RWPE2 (cell line): ENCODE data around the gene SACM1L.

Experiments
- ATAC-seq: fragments of 200-7000 bp; cut with Tn5 transposase; 3 replicates; pipeline ENCODE4 v1.9.1; 2021; ENCODE audit warnings: low read depth
- DNase-seq: peaks from one replicate; pipeline ENCODE4 v3.0.0-alpha.2; 2020; ENCODE audit warnings: low spot score
- H3K27ac ChIP-seq: fragments of 450-650 bp; 2 replicates; pipeline ENCODE4 v1.5.1; 2017; ENCODE audit warnings: mild to moderate bottlenecking; ENCODE audit not compliant: poor library complexity, severe bottlenecking
- H3K27me3 ChIP-seq: fragments of 250-450 bp; sonication (Bioruptor Pico); 2 replicates; pipeline ENCODE4 v1.5.1; 2021; ENCODE audit warnings: mild to moderate bottlenecking, moderate library complexity; ENCODE audit not compliant: insufficient read depth, poor library complexity, severe bottlenecking
- H3K36me3 ChIP-seq: fragments of 250-450 bp; sonication (Bioruptor Pico); 2 replicates; pipeline ENCODE4 v1.5.1; 2020; ENCODE audit warnings: low read depth, mild to moderate bottlenecking, moderate library complexity
- H3K4me1 ChIP-seq: fragments of 250-450 bp; sonication (Bioruptor Pico); 2 replicates; pipeline ENCODE4 v1.5.1; 2021; ENCODE audit warnings: mild to moderate bottlenecking, moderate library complexity; ENCODE audit not compliant: insufficient read depth, poor library complexity, severe bottlenecking
- H3K4me3 ChIP-seq: fragments of 250-450 bp; sonication (Bioruptor Pico); 2 replicates; pipeline ENCODE4 v1.5.1; 2021; ENCODE audit warnings: mild to moderate bottlenecking, moderate library complexity; ENCODE audit not compliant: severe bottlenecking
- H3K9me3 ChIP-seq: fragments of 250-450 bp; sonication (Bioruptor Pico); 2 replicates; pipeline ENCODE4 v1.5.1; 2021; ENCODE audit warnings: mild to moderate bottlenecking, moderate library complexity; ENCODE audit not compliant: severe bottlenecking
- CTCF ChIP-seq: fragments of 450-650 bp; IDR thresholded peaks from one replicate; pipeline ENCODE4 v1.5.1; 2017; ENCODE audit warnings: mild to moderate bottlenecking, moderate library complexity; ENCODE audit not compliant: poor library complexity, severe bottlenecking

Gene SACM1L

GRCh38 chr3:45774581-45775521, 85.7 kb downstream of the SACM1L start:
- no peaks in the 10 kb centered on the region for H3K27me3 ChIP-seq
- ATAC-seq (no peak), DNase-seq (no peak)
- no peaks in the 10 kb centered on the region for H3K36me3 ChIP-seq
- no peaks in the 10 kb centered on the region for H3K9me3 ChIP-seq
- no peaks in the 10 kb centered on the region for H3K4me1 ChIP-seq
- no peak for TF ChIP-seq CTCF
- no peak overlapping the region for H3K27ac ChIP-seq
- no peak overlapping the region for H3K4me3 ChIP-seq

- no peak for TF ChIP-seq CTCF
- no peaks in the 10 kb centered on the region for H3K36me3 ChIP-seq
- H3K4me3 ChIP-seq = no peak overlapping the region
- no peak overlapping the region for H3K27ac ChIP-seq
- no peaks in the 10 kb centered on the region for H3K4me1 ChIP-seq
- H3K27me3 ChIP-seq = no peaks in the 10 kb centered on the region
- ATAC-seq (no peak), DNase-seq (no peak)
- no peaks in the 10 kb centered on the region for H3K9me3 ChIP-seq
Observed at GRCh38 chr3:45775571-45776300, 86.5 kb downstream of the SACM1L start.

GRCh38 chr3:45776301-45776595, 87.1 kb downstream of the SACM1L start:
- no peak for DNase-seq
- Histone ChIP-seq H3K36me3 (no peaks in the 10 kb centered on the region), H3K4me3 (no peak overlapping the region), H3K4me1 (no peaks in the 10 kb centered on the region), H3K27ac (no peak overlapping the region), H3K9me3 (no peaks in the 10 kb centered on the region), H3K27me3 (no peaks in the 10 kb centered on the region)
- no peak for TF ChIP-seq CTCF
- ATAC-seq = no peak

GRCh38 chr3:45776611-45777010, 87.4 kb downstream of the SACM1L start:
- no peak for DNase-seq
- TF ChIP-seq CTCF = no peak
- H3K36me3 ChIP-seq = no peaks in the 10 kb centered on the region
- no peaks in the 10 kb centered on the region for H3K4me1 ChIP-seq
- no peak overlapping the region for H3K27ac ChIP-seq
- H3K27me3 ChIP-seq = no peaks in the 10 kb centered on the region
- H3K4me3 ChIP-seq = no peak overlapping the region
- no peaks in the 10 kb centered on the region for H3K9me3 ChIP-seq
- ATAC-seq = no peak
